ENCODE data around the gene CYP4F22. TPM values are rescaled to one million over a fixed set of nuclear protein-coding genes. Genes with fewer than 3 reads are reported as not detected.
"Not testable (repeated sequence)": the region's sequence is repeated elsewhere in the genome, so short reads cannot be mapped to it uniquely, and the experiment has no call there.

CYP4F22 gene
- total RNA-seq, 1 donor from 2014 or later = not detected

GRCh38 chr19:15589760-15590451, 81.6 kb downstream of the CYP4F22 start:
- H3K9me3 Mint-ChIP-seq (ENCODE audit: unreplicated experiment) = peaks cover 3% of the 10 kb centered on the region
- no peaks in the 10 kb centered on the region for H3K4me1 Mint-ChIP-seq (ENCODE audit: low read depth, unreplicated experiment)
- H3K4me3 Mint-ChIP-seq (ENCODE audit: unreplicated experiment) = no peak overlapping the region
- TF ChIP-seq CTCF (IDR thresholded peaks at IDR 0.05; ENCODE audit: partially characterized antibody, unreplicated experiment) = no peak
- no peak for DNase-seq
- H3K36me3 Mint-ChIP-seq (ENCODE audit: unreplicated experiment) = peaks cover 4% of the 10 kb centered on the region
- peaks cover 7% of the 10 kb centered on the region for H3K27me3 Mint-ChIP-seq (ENCODE audit: unreplicated experiment)
- H3K27ac Mint-ChIP-seq (ENCODE audit: unreplicated experiment) = no peak overlapping the region

DNA sequence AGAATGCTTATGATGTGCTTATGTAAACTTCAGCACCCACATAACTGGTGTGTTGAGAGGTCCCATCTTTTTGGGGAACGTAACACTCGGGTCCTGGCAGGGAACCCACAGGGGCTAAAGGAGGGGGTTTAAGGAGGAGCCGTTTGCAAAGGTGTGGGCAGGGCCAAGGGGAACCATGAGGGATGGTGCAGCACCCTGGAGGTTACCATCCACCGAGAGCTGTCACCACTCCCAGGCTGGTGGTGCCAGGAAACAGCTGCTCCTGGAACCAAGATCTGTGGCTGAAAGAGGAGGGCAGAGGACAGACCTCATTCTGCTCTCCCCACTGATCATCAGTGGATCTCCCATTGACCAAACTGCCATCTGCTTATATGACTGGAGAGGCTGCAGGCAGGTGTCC, 83.5 kb downstream of the CYP4F22 start:
- TF ChIP-seq CTCF (IDR thresholded peaks at IDR 0.05; ENCODE audit: partially characterized antibody, unreplicated experiment) = no peak
- Mint-ChIP-seq H3K27ac (ENCODE audit: unreplicated experiment) (no peak overlapping the region), H3K36me3 (ENCODE audit: unreplicated experiment) (peaks cover 4% of the 10 kb centered on the region), H3K9me3 (ENCODE audit: unreplicated experiment) (peaks cover 7% of the 10 kb centered on the region), H3K4me3 (ENCODE audit: unreplicated experiment) (no peak overlapping the region), H3K4me1 (ENCODE audit: low read depth, unreplicated experiment) (no peaks in the 10 kb centered on the region), H3K27me3 (ENCODE audit: unreplicated experiment) (peaks cover 7% of the 10 kb centered on the region)
- DNase-seq = no peak

DNA sequence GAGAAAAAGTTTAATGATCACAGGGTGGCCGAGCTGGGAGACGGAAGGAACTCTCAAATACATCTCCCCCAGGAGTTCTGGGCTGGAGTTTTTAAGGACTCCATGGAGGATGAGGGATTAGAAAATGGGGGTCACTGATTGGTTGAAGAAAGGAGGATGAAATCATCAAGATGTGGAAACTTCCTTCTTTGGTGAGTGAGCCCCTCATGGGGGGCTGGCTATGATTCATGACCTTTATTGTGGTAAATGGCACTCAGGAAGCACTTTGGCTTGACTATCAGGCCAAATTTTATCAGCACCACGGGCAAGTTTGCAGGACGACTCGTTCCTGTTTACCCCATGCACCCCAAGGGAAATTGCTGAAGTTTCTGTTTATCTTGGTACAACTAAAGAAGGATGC, 84.2 kb downstream of the CYP4F22 start:
- not testable (repeated sequence) for DNase-seq; H3K4me1 Mint-ChIP-seq (ENCODE audit: low read depth, unreplicated experiment); H3K27me3 Mint-ChIP-seq (ENCODE audit: unreplicated experiment); H3K4me3 Mint-ChIP-seq (ENCODE audit: unreplicated experiment); H3K36me3 Mint-ChIP-seq (ENCODE audit: unreplicated experiment); H3K27ac Mint-ChIP-seq (ENCODE audit: unreplicated experiment); H3K9me3 Mint-ChIP-seq (ENCODE audit: unreplicated experiment)

DNA sequence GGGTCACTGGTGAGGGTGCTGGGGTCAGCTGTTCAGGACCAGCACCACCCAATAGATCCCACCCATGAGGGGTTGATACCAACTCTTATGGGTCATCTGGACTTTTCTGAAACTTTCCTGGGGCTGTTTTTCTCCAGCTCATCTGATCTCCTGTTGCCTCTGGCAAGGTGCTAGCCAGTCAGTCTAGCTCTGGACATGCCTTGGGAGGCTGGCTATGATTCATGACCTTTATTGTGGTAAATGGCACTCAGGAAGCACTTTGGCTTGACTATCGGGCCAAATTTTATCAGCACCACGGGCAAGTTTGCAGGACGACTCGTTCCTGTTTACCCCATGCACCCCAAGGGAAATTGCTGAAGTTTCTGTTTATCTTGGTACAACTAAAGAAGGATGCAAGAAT, 85.4 kb downstream of the CYP4F22 start:
- not testable (repeated sequence) for H3K36me3 Mint-ChIP-seq (ENCODE audit: unreplicated experiment); DNase-seq; H3K27ac Mint-ChIP-seq (ENCODE audit: unreplicated experiment); H3K9me3 Mint-ChIP-seq (ENCODE audit: unreplicated experiment); H3K4me1 Mint-ChIP-seq (ENCODE audit: low read depth, unreplicated experiment); H3K4me3 Mint-ChIP-seq (ENCODE audit: unreplicated experiment); H3K27me3 Mint-ChIP-seq (ENCODE audit: unreplicated experiment)

DNA sequence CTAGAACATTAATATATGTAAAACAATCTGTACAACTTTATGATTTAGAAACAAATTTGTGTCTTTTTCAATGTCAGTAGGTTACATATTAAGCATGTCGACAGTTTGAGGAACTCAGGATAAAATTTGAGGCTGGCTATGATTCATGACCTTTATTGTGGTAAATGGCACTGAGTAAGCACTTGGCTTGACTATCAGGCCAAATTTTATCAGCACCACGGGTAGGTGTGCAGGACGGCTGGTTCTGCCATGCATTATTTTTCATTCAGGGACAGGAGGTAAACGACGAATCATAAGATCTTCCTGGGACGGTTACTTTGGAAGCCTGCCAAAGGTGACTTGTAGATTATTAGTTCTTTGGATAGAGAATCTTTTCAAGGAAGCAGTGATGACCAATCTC, 86.7 kb downstream of the CYP4F22 start:
- H3K4me1 Mint-ChIP-seq (ENCODE audit: low read depth, unreplicated experiment) = no peaks in the 10 kb centered on the region
- H3K36me3 Mint-ChIP-seq (ENCODE audit: unreplicated experiment) = peaks cover 4% of the 10 kb centered on the region
- no peak for DNase-seq
- no peak for TF ChIP-seq CTCF (IDR thresholded peaks at IDR 0.05; ENCODE audit: partially characterized antibody, unreplicated experiment)
- peaks cover 7% of the 10 kb centered on the region for H3K9me3 Mint-ChIP-seq (ENCODE audit: unreplicated experiment)
- no peak overlapping the region for H3K27ac Mint-ChIP-seq (ENCODE audit: unreplicated experiment)
- peaks cover 5% of the 10 kb centered on the region for H3K27me3 Mint-ChIP-seq (ENCODE audit: unreplicated experiment)
- H3K4me3 Mint-ChIP-seq (ENCODE audit: unreplicated experiment) = no peak overlapping the region

Other genes starting within 250 kb of the CYP4F22 start
- 162 TPM for gene BRD4, start 176.0 kb upstream of the CYP4F22 start, total RNA-seq (ENCODE audit: unreplicated experiment)
- 28.9 TPM for gene AKAP8, start 128.7 kb upstream of the CYP4F22 start, total RNA-seq (ENCODE audit: unreplicated experiment)
- gene AKAP8L, start 89.5 kb upstream of the CYP4F22 start, total RNA-seq (ENCODE audit: unreplicated experiment) = 354 TPM
- 106 TPM for gene WIZ, start 58.6 kb upstream of the CYP4F22 start, total RNA-seq (ENCODE audit: unreplicated experiment)
- gene RASAL3, start 44.0 kb upstream of the CYP4F22 start, total RNA-seq (ENCODE audit: unreplicated experiment) = not detected
- not detected for gene PGLYRP2, start 29.0 kb upstream of the CYP4F22 start, total RNA-seq (ENCODE audit: unreplicated experiment)
- not detected for gene CYP4F8, start 106.7 kb downstream of the CYP4F22 start, total RNA-seq (ENCODE audit: unreplicated experiment)
- not detected for gene CYP4F3, start 132.4 kb downstream of the CYP4F22 start, total RNA-seq (ENCODE audit: unreplicated experiment)
- gene CYP4F12, start 164.6 kb downstream of the CYP4F22 start, total RNA-seq (ENCODE audit: unreplicated experiment) = not detected
- not detected for gene OR10H2, start 219.5 kb downstream of the CYP4F22 start, total RNA-seq (ENCODE audit: unreplicated experiment)
- not detected for gene OR10H3, start 229.5 kb downstream of the CYP4F22 start, total RNA-seq (ENCODE audit: unreplicated experiment)